Measurements from ENCODE around the gene MS4A10. TPM values are rescaled to one million over a fixed set of nuclear protein-coding genes. Genes with fewer than 3 reads are reported as not detected.
"Not testable (repeated sequence)": the region's sequence is repeated elsewhere in the genome, so short reads cannot be mapped to it uniquely, and the experiment has no call there.

MS4A10 gene
- total RNA-seq, 2 donors from 2014 or later = not detected

GRCh38 chr11:60813324-60813723 lies 28.2 kb downstream of the MS4A10 start:
- intact Hi-C loops (cut with DNase I) = no loop called here
- ATAC-seq = no peak
- DNase-seq = no peak

DNA sequence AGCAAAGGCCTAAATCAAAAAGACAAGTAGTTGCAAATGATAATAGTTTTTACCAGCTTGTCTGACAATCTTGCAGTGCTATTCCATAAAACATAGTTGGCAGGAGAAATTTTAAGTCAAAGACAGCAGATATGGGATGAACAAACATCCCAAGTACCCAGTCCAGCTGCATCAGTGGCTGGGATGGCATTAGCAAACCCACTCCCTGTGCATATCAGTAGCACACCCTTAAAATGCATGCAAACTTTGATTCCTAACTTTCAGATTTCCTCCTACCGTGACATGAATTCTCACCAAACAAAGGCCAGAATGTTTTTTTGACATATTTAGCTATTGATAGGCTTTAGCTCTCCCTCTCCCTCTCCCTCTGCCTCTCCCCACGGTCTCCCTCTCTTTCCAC lies 29.0 kb downstream of the MS4A10 start:
- intact Hi-C loops (cut with DNase I) = no loop called here
- no peak for DNase-seq
- no peak for ATAC-seq

GRCh38 chr11:60816590-60817157 lies 31.5 kb downstream of the MS4A10 start:
- no peak for DNase-seq
- intact Hi-C loops (cut with DNase I) = no loop called here
- no peak for ATAC-seq

GRCh38 chr11:60818057-60818456 lies 32.9 kb downstream of the MS4A10 start:
- ATAC-seq (no peak), DNase-seq (no peak)
- intact Hi-C loops (cut with DNase I) = no loop called here

- no peak for DNase-seq
- intact Hi-C loops (cut with DNase I) = no loop called here
- no peak for ATAC-seq
Measured at GRCh38 chr11:60821827-60822599, 36.9 kb downstream of the MS4A10 start.

- ATAC-seq; intact Hi-C loops (cut with DNase I); DNase-seq: not testable (repeated sequence)
Measured at GRCh38 chr11:60823745-60824306, 38.7 kb downstream of the MS4A10 start.

GRCh38 chr11:60825118-60825517 lies 40.0 kb downstream of the MS4A10 start:
- intact Hi-C loops (cut with DNase I) = no loop called here

DNA sequence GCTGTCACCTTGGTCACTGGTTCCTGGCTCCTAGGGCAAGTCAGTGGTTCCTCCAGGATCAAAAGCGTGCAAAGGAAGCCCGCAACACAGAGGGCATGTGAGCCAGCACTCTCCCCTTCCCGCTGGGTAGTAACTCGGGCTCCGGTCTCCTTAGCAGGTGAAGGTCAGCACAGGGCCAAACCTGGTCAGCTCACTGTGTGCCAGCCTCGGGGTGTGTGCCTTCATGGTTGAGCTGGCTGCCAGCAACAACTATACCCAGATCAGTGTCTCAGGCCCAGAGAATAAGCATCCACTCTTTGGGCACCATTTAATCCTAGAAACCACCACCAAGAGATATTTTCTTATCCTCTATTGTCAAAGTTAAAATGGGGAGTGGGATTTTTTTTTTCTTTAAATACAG lies 40.7 kb downstream of the MS4A10 start:
- ATAC-seq (no peak), DNase-seq (no peak)
- intact Hi-C loops (cut with DNase I) = no loop called here

More at GRCh38 chr11:60825118-60825517, 40.0 kb downstream of the MS4A10 start:
- DNase-seq (no peak), ATAC-seq (no peak)

- ATAC-seq (no peak), DNase-seq (no peak)
- intact Hi-C loops (cut with DNase I) = loop anchor here (2.0 to 10.0 kb wide), 4 partner anchors 67 to 357 kb away; no protein-coding TSS in a partner anchor
Measured at GRCh38 chr11:60830478-60831142, 45.5 kb downstream of the MS4A10 start.

- intact Hi-C loops (cut with DNase I) = loop anchor here (2.0 to 10.0 kb wide), 4 partner anchors 66 to 356 kb away; no protein-coding TSS in a partner anchor
- ATAC-seq (peak; percentile 90 to 91), DNase-seq (peak; percentile 85)
Measured at GRCh38 chr11:60831143-60831500, 46.0 kb downstream of the MS4A10 start.

- peak in 1 of 2 donors; percentile 9 for ATAC-seq
- intact Hi-C loops (cut with DNase I) = loop anchor here (2.0 to 10.0 kb wide), 5 partner anchors 57 to 356 kb away; no protein-coding TSS in a partner anchor
- no peak for DNase-seq
Measured at GRCh38 chr11:60831501-60832079, 46.5 kb downstream of the MS4A10 start.

DNA sequence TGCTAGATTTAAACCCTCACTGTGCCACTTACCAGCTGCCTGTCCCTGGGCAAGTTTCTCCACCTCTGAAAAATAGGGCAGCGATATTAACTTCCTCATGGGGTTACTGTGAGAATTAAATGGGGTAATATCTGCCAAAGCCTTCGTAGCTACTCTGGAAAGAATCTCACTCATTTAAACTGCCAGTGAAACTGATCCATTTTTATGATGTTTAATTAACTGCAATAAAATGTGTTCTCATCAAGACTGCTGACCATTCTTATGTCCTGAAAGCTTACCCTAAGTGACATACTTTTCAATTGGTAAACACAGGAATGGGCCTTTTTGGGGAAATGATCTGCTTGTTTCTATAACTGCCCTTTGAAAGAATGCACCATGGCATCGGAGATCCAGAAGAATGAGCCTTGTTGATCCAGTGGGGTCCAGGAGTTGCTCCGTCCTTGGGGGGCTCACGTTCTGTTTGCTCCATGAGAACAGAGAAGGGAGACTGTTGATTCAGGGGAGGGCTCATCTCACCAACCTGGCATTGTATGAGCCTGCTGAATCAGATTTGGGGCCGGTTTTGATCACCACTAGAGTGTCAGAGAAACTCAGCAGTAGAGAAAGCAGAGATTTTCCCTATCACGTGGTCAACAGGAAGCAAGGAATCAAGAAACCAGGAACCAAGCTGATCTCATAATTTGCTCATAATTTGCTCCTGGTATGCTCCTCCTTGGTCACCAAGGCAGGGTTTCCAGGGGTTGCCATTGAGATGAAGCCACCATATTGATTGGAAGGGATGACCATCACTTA lies 49.8 kb downstream of the MS4A10 start:
- DNase-seq (no peak), ATAC-seq (no peak)
- intact Hi-C loops (cut with DNase I) = loop anchor here (5.0 to 10.0 kb wide), 3 partner anchors 62 to 352 kb away; no protein-coding TSS in a partner anchor

DNA sequence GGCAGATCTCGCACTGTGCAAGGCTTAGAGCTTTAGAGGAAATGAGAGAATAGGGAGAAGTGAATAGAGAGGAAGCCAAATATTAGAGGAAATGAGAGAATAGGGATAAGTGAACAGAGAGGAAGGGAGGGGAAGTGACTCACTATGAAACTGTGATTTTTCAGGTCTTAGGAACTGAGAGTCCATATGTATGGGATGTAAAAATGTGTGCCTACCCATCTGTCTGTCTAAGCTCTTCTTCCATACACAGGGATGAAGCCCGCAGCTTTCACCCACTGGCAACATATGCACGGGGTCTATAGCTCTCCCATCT lies 50.4 kb downstream of the MS4A10 start:
- intact Hi-C loops (cut with DNase I) = loop anchor here in 1 of 2 donors (10.0 kb wide), 1 partner anchor 299 kb away; no protein-coding TSS in a partner anchor
- peak in 1 of 2 donors; percentile 38 for ATAC-seq

GRCh38 chr11:60836866-60837515 lies 51.9 kb downstream of the MS4A10 start:
- intact Hi-C loops (cut with DNase I) = loop anchor here in 1 of 2 donors (10.0 kb wide), 1 partner anchor 298 kb away; no protein-coding TSS in a partner anchor
- no peak for ATAC-seq
- DNase-seq = no peak

More for the DNA sequence above, 50.4 kb downstream of the MS4A10 start:
- DNase-seq = no peak

GRCh38 chr11:60838132-60838531 lies 53.0 kb downstream of the MS4A10 start:
- DNase-seq (no peak), ATAC-seq (no peak)
- intact Hi-C loops (cut with DNase I) = loop anchor here in 1 of 2 donors (10.0 kb wide), 1 partner anchor 297 kb away; no protein-coding TSS in a partner anchor

DNA sequence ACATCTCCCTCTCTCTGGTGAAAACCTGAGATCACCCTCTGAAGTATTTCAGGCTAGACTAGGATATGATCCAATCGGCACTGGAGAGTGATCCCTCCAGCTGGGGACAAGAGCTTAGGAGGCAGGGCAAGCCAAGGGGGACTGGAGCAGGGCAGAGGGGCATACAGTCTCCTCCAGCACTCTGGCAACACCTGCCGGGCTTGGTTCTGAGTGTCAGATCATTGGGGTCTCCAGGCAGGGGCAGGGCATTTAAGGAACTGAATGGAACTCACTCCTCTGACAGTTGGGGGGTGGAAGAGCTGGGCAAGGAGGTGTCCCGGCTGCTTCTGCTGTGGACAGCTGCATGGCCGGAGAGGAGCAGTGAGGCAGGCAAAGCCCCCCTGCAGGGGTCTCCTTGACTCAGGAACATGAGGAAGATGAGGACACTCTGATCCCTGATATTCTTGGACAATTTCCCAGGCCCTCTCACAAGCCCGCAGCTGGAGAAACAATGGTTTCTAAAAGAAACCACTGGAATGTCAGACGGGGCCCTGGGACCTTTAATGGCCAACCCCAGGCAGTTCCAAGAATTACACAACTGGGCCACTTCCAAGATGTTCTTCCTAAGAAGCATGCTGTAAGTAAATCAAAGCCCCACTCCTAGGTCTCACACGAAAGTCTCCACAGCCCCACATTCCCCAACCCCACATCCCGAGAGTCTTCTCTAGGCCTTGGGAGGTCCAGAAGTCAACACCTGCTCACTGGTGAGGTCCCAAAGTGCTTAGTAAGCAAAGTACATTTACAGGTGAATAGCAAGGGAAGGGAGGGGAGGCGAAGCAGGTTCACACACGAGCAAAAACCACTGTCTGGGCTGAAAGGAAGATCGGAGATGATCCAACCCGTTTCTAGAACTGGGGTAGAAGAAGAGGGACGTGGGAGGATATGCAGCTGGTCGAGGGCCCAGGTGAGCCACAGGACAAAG lies 55.6 kb downstream of the MS4A10 start:
- ATAC-seq = peak; percentile 52 to 53
- intact Hi-C loops (cut with DNase I) = no loop called here
- DNase-seq = peak; percentile 43

Data from left cardiac atrium (tissue), 4 donors.